GM11168 (cell line): ENCODE measurements around the gene GPC5.
"Not testable (repeated sequence)": the region's sequence is repeated elsewhere in the genome, so short reads cannot be mapped to it uniquely, and the experiment has no call there.

Experiments
- in situ Hi-C: fragments of 300-500 bp; cut with MboI; formaldehyde crosslinking; loops from one replicate; pipeline ENCODE4 v1.12.0; 2022; ENCODE audit warnings: low sequenced_read_pairs; ENCODE audit not compliant: unreplicated experiment

The GPC5 gene

DNA sequence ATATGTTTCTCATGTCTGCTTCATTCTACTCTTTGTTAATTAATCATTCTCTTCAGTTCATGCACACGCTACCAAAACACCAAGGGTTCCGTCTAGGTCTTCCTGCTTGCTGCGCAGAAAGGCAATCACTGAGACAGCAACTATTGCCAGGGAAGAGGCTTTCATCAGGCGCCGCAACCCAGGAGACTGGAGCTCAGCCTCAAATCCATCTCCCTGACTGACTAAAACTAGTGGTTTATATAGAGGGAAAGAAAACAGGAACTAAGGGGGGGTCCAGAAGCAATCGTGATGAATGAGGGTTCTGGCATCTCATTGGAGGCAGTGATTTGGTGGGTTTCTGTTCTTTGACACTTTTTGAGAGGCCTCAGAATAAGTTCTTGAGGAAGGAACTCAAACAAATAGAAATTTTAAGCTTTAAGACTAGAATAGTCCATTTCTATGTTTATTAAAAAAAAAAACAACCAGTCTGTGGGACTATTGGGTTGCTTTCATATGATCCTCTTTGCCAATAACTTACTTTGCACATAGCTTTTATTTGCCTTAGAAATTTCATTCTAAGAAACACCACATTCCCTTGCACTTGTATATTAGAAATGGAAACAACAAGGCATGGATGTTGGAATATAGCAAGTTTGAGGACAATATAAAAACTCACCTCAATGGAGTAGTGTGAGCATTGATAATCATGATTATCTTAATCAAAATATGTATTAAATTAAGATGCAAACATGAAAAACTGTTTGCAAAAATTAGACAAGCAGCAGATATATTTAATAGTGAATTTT, 1137.0 kb downstream of the GPC5 start:
- in situ Hi-C loops: no loop called here

- in situ Hi-C loops: no loop called here
Observed at GRCh38 chr13:92537471-92537870, 1139.0 kb downstream of the GPC5 start.

GRCh38 chr13:92538164-92538563, 1139.7 kb downstream of the GPC5 start:
- in situ Hi-C loops: no loop called here

DNA sequence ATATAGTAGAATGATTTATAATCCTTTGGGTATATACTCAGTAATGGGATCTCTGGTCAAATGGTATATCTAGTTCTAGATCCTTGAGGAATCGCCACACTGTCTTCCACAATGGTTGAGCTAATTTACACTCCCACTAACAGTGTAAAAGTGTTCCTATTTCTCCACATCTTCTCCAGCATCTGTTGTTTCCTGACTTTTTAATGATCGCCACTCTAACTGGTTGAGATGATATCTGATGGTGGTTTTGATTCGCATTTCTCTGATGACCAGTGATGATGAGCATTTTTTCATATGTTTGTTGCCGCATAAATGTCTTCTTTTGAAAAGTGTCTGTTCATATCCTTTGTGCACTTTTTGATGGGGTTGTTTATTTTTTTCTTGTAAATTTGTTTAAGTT, 1140.7 kb downstream of the GPC5 start:
- in situ Hi-C loops: not testable (repeated sequence)

- in situ Hi-C loops: no loop called here
Observed at GRCh38 chr13:92547266-92547665, 1148.8 kb downstream of the GPC5 start.

- in situ Hi-C loops: no loop called here
Observed at GRCh38 chr13:92549276-92549675, 1150.9 kb downstream of the GPC5 start.

DNA sequence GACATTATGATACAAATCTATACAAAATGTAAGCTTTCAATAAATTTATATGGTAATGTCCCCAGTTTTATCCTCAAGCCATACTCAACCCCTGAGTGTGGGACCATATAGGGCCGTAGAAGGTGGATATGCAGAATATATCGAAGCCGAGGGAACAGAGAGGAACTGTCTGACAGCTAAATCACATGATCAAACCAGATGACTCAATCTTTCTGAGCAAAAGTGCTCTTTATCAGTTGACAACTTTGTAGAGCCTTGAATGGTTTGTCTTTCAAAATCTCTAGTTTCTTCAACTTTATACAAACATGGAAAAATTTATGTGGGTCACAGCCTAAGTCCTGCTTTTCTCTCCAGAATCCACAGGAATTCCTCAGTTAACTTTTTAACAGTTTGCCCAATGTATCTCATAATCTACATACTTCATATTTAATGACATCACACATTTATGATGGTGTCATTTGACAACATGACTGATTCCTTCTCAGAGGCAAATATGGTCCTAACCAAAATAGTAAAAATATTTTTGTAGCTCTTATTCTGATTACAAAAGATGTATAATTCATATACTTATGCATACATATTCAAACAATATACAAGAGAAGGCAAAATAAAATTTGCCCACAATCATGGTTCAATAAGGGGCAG, 1155.2 kb downstream of the GPC5 start:
- in situ Hi-C loops: no loop called here

- in situ Hi-C loops: no loop called here
Observed at GRCh38 chr13:92560883-92561282, 1162.5 kb downstream of the GPC5 start.

GRCh38 chr13:92564942-92565341, 1166.5 kb downstream of the GPC5 start:
- in situ Hi-C loops: no loop called here

GRCh38 chr13:92566767-92567166, 1168.3 kb downstream of the GPC5 start:
- in situ Hi-C loops: no loop called here

GRCh38 chr13:92572190-92572589, 1173.8 kb downstream of the GPC5 start:
- in situ Hi-C loops: no loop called here

GRCh38 chr13:92573467-92574057, 1175.1 kb downstream of the GPC5 start:
- in situ Hi-C loops: no loop called here

DNA sequence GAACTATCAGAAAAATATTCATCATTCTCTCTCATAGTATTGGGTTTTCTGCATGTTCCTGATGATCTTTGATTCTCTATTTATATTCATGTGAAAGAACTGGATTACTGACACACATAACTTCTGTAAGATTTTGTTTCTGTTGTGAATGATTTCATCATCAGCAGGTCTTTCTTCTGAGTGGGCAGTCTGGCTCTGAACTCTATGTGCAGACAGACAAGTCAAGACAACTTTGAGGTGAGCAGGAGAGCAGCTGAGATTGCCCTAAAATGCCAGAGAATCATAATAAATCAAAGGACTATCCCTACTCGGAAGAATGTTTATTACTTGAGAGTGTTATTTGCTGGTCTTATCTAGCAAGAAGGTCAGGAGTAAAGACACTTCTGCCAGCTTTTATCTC, 1176.1 kb downstream of the GPC5 start:
- in situ Hi-C loops: no loop called here

DNA sequence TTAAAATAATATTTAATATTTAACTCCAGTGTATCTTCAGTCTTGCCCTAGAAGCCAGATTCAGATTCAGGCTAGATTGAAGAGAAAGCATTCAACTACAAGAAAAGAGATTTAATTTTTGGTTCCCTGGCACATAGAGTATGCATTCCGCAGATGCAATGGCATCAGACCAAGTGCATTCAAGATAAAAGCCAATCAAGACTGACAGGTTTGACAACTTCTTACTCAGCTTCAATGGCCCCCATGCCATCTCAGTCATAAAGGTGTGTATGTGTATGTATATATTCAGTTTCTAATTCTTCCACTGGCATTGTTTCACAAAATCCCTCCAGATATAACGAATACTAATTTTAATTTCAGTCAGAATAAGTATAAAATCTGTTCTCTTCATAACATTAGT, 1177.4 kb downstream of the GPC5 start:
- in situ Hi-C loops: no loop called here

- in situ Hi-C loops: no loop called here
Observed at GRCh38 chr13:92578358-92578757, 1179.9 kb downstream of the GPC5 start.

DNA sequence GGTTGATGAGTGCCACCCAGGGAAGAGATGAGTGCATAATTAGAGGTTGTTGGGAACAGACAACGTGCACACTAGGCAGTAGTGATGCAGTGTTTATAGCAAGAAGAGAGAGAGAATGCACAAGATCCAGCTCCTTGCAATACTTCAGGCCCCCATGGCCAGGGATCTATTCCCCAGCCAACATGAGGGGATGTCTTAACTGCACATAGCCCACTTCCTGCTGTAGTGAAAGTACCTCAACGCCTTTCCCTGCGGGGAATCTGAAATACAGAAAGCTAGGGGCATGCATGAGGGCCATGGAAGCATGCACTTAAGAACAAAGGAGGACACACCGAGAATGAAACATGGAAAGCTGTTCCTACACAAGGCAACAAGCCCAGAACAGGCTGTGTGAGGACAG, 1191.5 kb downstream of the GPC5 start:
- in situ Hi-C loops: no loop called here

- in situ Hi-C loops: no loop called here
Observed at GRCh38 chr13:92590503-92590908, 1192.1 kb downstream of the GPC5 start.

- in situ Hi-C loops: no loop called here
Observed at GRCh38 chr13:92591117-92591516, 1192.7 kb downstream of the GPC5 start.

DNA sequence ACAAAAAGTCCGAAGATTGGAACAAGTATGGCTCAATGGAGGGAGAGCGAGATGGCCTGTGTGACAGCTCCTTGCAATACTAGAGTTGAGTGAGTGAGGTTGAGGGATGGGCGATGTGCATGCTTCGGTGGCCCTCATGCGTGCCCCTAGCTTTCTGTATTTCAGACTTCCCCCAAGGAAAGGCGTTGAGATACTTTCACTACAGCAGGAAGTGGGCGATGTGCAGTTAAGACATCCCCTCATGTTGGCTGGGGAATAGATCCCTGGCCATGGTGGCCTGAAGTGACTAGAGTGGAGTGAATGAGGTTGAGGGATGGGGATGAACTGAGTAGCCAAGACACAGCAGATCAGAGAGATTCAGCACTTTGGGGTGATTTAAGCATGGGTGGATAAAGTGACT, 1194.3 kb downstream of the GPC5 start:
- in situ Hi-C loops: no loop called here

DNA sequence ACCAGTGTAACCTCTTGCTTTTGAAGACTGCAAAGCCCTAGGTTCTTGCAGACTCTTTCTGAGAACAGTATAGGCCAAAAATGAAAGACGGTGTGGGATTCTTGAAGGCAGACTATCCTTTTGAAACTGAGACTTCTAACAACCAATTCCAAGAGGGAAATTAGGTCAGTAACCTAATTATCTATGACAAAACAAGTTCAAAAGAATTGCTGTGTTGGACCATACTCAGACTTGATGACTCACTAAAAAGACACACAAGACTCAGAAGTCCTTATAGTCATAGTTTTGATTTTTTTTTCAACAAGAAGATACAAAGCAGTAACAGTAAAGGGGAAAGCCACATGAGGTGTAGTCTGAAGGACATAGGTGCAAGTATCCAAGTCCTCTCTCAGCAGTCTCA, 1204.1 kb downstream of the GPC5 start:
- in situ Hi-C loops: no loop called here

- in situ Hi-C loops: no loop called here
Observed at GRCh38 chr13:92609376-92609775, 1211.0 kb downstream of the GPC5 start.

DNA sequence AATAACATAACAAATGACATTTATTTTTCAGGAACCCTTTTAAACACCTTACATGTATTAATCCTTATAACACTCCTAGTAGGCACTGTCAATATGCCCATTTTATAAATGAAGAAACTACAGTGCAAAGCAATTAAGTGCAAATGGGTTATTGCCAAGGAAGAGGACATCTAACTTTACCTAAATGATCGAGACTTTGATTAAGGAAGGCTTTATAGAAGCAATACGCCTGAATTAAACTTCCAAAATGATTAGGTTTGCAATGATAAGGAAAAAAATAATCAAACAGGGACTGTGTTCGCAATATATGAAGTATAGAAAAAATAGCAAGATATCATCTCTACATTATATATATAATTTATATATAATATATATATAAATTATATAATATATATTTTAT, 1214.5 kb downstream of the GPC5 start:
- in situ Hi-C loops: no loop called here
